GM23248 (cell line): ENCODE measurements around the gene SERINC2. TPM values are rescaled to one million over a fixed set of nuclear protein-coding genes. Genes with fewer than 3 reads are reported as not detected.

Experiments used
- DNase-seq: peaks from one replicate; pipeline ENCODE4 v3.0.0-alpha.2; 2015
- H2AFZ ChIP-seq: fragments of 200-600 bp; sonication (generic); 2 replicates; pipeline ENCODE4 v1.6.1; 2016; ENCODE audit warnings: antibody characterized with exemption
- H3F3A ChIP-seq: fragments of 200-600 bp; sonication (generic); 2 replicates; pipeline ENCODE4 v1.6.1; 2016; ENCODE audit warnings: mild to moderate bottlenecking, antibody characterized with exemption, mixed run types; ENCODE audit not compliant: insufficient read depth
- H3K27ac ChIP-seq: fragments of 200-600 bp; sonication (generic); 2 replicates; pipeline ENCODE4 v1.5.1; 2016; ENCODE audit warnings: mild to moderate bottlenecking
- H3K27me3 ChIP-seq: fragments of 200-600 bp; sonication (generic); replicated peaks from 2 replicates; pipeline ENCODE4 v1.6.1; 2016; ENCODE audit warnings: mild to moderate bottlenecking; ENCODE audit not compliant: insufficient read depth
- H3K36me3 ChIP-seq: fragments of 200-600 bp; sonication (generic); 2 replicates; pipeline ENCODE4 v1.6.1; 2016; ENCODE audit warnings: low read depth, mild to moderate bottlenecking
- H3K4me1 ChIP-seq: fragments of 200-600 bp; sonication (generic); 2 replicates; pipeline ENCODE4 v1.6.1; 2016; ENCODE audit warnings: mild to moderate bottlenecking; ENCODE audit not compliant: insufficient read depth
- H3K4me2 ChIP-seq: fragments of 200-600 bp; sonication (generic); one replicate; pipeline ENCODE4 v1.6.1; 2016; ENCODE audit warnings: mild to moderate bottlenecking; ENCODE audit not compliant: unreplicated experiment
- H3K4me3 ChIP-seq: fragments of 200-600 bp; sonication (generic); 2 replicates; pipeline ENCODE4 v1.5.1; 2016; ENCODE audit warnings: mild to moderate bottlenecking
- H3K79me2 ChIP-seq: fragments of 200-600 bp; sonication (generic); 2 replicates; pipeline ENCODE4 v1.6.1; 2016; ENCODE audit warnings: mild to moderate bottlenecking; ENCODE audit not compliant: insufficient read depth
- H3K9ac ChIP-seq: fragments of 200-600 bp; sonication (generic); 2 replicates; pipeline ENCODE4 v1.6.1; 2016; ENCODE audit warnings: mild to moderate bottlenecking
- H3K9me2 ChIP-seq: fragments of 200-600 bp; sonication (generic); 2 replicates; pipeline ENCODE4 v1.6.1; 2016; ENCODE audit warnings: mixed run types, mild to moderate bottlenecking, moderate library complexity; ENCODE audit not compliant: insufficient read depth
- H3K9me3 ChIP-seq: fragments of 200-600 bp; sonication (generic); one replicate; pipeline ENCODE4 v1.6.1; 2017; ENCODE audit warnings: low read depth
- H4K20me1 ChIP-seq: fragments of 200-600 bp; sonication (generic); 2 replicates; pipeline ENCODE4 v1.6.0; 2016; ENCODE audit not compliant: insufficient read depth
- EZH2 ChIP-seq: fragments of 200-600 bp; sonication (generic); IDR thresholded peaks from 2 replicates; pipeline ENCODE4 v1.6.1; 2018; ENCODE audit warnings: antibody characterized with exemption, mild to moderate bottlenecking; ENCODE audit not compliant: insufficient read depth, poor library complexity, severe bottlenecking
- EZH2phosphoT487 ChIP-seq: fragments of 200-600 bp; sonication (generic); IDR thresholded peaks from 2 replicates; pipeline ENCODE4 v1.6.1; 2018; ENCODE audit warnings: antibody characterized with exemption, moderate library complexity, mild to moderate bottlenecking, low read depth; ENCODE audit not compliant: insufficient read depth
- WGBS, 2 experiments: methylation state at CpG; one replicate each; pipeline ENCODE4 v1.1.6; 2015 to 2017; ENCODE audit warnings: low lambda C conversion rate in 2 of 2, low coverage in 1 of 2; ENCODE audit errors: missing lambda C conversion rate in 2 of 2; 5-methylcytosine and 5-hydroxymethylcytosine counted together
- in situ Hi-C: fragments of 300-500 bp; cut with MboI; formaldehyde crosslinking; loops from 2 replicates; pipeline ENCODE4 v1.15.0; 2020
- polyA plus RNA-seq: library from polyadenylated mRNA; unstranded; fragments of >200 nt; fragmentation: Nextera tagmentation; extraction: Ambion mirVana; gene quantifications from 2 replicates; pipeline ENCODE4 v1.2.1, GENCODE V29; 2016
- total RNA-seq: library from RNA; depleted of rRNA; stranded (reverse); fragments of >200 nt; shearing (Covaris generic); gene quantifications from 2 replicates; pipeline ENCODE4 v1.2.3, GENCODE V29; 2014

The SERINC2 gene
- total and polyA plus RNA-seq, 2 experiments from 2014 or later = 50.9 to 96.0 TPM

DNA sequence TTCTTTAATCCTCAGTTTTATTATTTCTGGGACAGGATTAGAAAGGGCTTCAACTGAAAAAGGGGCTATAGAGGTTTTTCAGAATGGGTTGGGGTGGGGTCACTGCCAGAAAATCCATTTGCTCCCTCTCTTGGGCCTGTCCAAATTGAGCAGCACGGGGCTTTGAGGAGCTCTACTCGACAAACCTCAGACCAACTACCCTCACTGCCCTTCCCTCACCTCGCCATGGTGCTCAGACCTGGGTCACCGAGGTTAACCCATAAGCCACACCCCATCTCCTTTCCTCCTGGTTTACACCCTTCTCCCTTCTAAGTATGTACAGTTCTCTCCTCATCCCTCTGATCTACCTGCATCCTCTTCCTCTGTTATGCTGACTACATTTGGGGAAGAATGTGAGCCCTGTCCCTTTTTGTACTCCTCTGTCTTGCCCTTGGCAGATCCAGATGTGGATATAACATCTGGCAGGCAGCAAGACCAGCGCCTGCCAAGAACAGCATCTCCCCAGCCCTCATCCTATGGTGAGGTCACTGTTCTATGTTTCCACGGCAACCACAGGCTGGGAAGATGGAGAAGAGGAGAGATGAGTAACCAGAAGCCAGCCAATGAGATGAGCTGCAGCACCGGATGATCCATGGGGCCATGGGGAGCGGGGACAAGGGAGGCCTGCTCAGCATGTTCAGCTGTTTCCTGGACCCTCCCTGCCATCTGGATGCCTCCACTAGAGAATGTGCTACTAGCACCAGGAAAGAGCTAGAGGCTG lies 36.5 kb upstream of the SERINC2 start:
- Histone ChIP-seq H3K9ac (no peak overlapping the region), H3K27ac (no peak overlapping the region), H3K4me1 (peaks cover 28% of the 10 kb centered on the region), H3K27me3 (no peaks in the 10 kb centered on the region), H3K4me3 (no peak overlapping the region), H3F3A (peaks cover 10% of the 10 kb centered on the region), H3K9me2 (no peaks in the 10 kb centered on the region), H2AFZ (no peak overlapping the region), H4K20me1 (no peaks in the 10 kb centered on the region), H3K79me2 (no peaks in the 10 kb centered on the region), H3K4me2 (no peak overlapping the region), H3K9me3 (no peaks in the 10 kb centered on the region), H3K36me3 (no peaks in the 10 kb centered on the region)
- 35 to 44% methylated on average over 8 of the region's 8 CpGs for WGBS, 2 experiments
- in situ Hi-C loops = no loop called here
- TF ChIP-seq EZH2 (no peak), EZH2phosphoT487 (no peak)
- DNase-seq = peak; percentile 97

DNA sequence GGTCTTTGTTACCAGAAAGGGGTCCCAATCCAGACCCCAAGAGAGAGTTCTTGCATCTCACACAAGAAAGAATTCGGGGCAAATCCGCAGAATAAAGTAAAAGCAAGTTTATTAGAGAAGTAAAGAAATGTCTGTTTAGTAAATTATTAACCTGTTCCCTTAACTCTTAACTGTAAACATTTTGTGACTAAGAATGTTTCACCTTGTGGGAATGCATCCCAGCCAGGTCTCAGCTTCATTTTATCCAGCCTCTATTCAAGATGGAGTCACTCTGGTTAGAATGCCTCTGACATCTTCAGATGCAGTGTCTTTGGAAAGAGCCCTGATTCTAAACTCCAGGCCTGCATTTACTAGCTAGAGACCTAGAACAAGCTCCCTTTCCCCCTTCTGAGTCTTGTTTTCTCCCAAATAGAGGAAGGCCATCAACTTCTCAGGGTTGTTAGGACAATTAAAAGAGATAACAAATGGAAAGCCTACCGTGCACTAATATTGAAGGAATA lies 35.6 kb upstream of the SERINC2 start:
- Histone ChIP-seq H3K79me2 (no peaks in the 10 kb centered on the region), H3F3A (peaks cover 10% of the 10 kb centered on the region), H3K4me1 (peaks cover 31% of the 10 kb centered on the region), H3K27ac (no peak overlapping the region), H3K9me3 (no peaks in the 10 kb centered on the region), H3K4me2 (no peak overlapping the region), H2AFZ (no peak overlapping the region), H3K36me3 (no peaks in the 10 kb centered on the region), H3K9ac (no peak overlapping the region), H4K20me1 (no peaks in the 10 kb centered on the region), H3K9me2 (no peaks in the 10 kb centered on the region), H3K4me3 (no peak overlapping the region), H3K27me3 (no peaks in the 10 kb centered on the region)
- no peak for TF ChIP-seq EZH2
- no peak for TF ChIP-seq EZH2phosphoT487
- no peak for DNase-seq
- in situ Hi-C loops = no loop called here
- 96 to 98% methylated on average over 3 of the region's 3 CpGs for WGBS, 2 experiments

DNA sequence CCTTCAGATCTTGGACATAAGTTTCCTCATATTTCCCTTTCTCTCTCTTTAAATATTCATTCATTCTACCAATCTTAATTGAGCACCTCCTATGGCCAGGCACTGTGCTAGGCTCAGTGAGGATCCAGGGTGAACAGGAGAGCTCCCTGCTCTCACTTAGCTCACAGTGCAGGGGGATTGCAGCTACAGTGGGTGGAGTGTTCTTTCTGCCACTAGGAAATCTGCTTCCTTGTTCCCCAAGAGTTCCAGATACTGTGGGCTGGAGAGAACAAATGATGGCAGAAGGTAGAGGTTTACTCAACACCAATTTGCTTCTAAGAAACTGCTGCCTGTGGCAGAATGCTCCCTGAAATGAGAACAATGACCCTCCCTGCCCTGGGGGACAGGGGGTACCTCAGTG lies 35.0 kb upstream of the SERINC2 start:
- Histone ChIP-seq H3K27me3 (no peaks in the 10 kb centered on the region), H3K4me3 (no peak overlapping the region), H3K27ac (no peak overlapping the region), H3K36me3 (no peaks in the 10 kb centered on the region), H4K20me1 (no peaks in the 10 kb centered on the region), H3K9me3 (no peaks in the 10 kb centered on the region), H3K4me1 (peaks cover 25% of the 10 kb centered on the region), H3K9me2 (no peaks in the 10 kb centered on the region), H3K4me2 (no peak overlapping the region), H2AFZ (no peak overlapping the region), H3F3A (peaks cover 10% of the 10 kb centered on the region), H3K79me2 (no peaks in the 10 kb centered on the region), H3K9ac (no peak overlapping the region)
- DNase-seq = no peak
- no peak for TF ChIP-seq EZH2phosphoT487
- TF ChIP-seq EZH2 = no peak
- in situ Hi-C loops = no loop called here

DNA sequence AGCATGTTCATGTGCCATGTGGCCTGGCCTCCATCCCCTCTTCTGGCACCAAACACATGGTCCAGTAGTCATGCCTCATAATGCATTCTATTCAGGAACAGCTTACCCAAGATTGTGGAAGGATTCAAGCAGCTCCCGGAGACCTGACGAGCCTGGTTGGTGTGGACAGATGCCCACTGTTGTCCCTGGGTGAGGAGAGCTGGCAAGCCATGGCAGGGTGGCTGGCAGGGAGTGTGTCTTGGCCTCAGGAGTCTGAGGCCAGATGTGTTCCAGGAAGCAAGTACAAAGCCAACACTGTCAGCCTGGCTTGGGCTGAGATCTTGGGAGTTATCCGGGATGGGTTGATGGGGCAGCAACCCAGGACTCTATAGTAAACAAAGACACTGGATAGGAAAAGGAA lies 32.8 kb upstream of the SERINC2 start:
- Histone ChIP-seq H3K36me3 (no peaks in the 10 kb centered on the region), H3K27ac (no peak overlapping the region), H3F3A (no peaks in the 10 kb centered on the region), H3K79me2 (no peaks in the 10 kb centered on the region), H3K4me2 (no peak overlapping the region), H2AFZ (no peak overlapping the region), H3K4me3 (no peak overlapping the region), H4K20me1 (no peaks in the 10 kb centered on the region), H3K27me3 (no peaks in the 10 kb centered on the region), H3K9me2 (no peaks in the 10 kb centered on the region), H3K4me1 (peaks cover 7% of the 10 kb centered on the region; the same call in 1 of the 2 replicates), H3K9ac (no peak overlapping the region), H3K9me3 (no peaks in the 10 kb centered on the region)
- in situ Hi-C loops = no loop called here
- TF ChIP-seq EZH2phosphoT487 (no peak), EZH2 (no peak)
- 44 to 49% methylated on average over 3 of the region's 3 CpGs for WGBS, 2 experiments
- no peak for DNase-seq
